Measurements from ENCODE around the gene NSUN6.

DNA sequence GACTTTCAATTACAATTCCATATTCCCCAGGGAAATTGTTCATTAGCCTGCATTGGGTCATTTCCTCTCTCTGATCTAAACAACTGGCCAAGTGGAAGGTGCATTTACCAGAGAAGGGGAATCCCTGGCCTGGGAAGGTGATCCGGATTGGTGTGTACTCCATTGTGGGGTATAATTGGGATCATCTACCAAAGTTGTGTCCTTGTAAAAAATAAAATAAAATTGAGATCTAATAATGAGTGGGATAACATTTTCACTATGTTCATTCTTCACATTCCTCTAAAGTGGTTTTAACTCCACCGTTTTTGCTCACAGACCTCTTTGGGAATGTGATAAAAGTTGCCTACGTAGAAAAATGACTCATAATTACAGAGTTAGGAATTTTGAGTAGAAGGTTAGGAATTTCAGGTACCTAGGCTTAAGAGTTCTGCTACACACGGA lies 30.6 kb upstream of the NSUN6 start:
- TF ChIP-seq, protein P1, sequence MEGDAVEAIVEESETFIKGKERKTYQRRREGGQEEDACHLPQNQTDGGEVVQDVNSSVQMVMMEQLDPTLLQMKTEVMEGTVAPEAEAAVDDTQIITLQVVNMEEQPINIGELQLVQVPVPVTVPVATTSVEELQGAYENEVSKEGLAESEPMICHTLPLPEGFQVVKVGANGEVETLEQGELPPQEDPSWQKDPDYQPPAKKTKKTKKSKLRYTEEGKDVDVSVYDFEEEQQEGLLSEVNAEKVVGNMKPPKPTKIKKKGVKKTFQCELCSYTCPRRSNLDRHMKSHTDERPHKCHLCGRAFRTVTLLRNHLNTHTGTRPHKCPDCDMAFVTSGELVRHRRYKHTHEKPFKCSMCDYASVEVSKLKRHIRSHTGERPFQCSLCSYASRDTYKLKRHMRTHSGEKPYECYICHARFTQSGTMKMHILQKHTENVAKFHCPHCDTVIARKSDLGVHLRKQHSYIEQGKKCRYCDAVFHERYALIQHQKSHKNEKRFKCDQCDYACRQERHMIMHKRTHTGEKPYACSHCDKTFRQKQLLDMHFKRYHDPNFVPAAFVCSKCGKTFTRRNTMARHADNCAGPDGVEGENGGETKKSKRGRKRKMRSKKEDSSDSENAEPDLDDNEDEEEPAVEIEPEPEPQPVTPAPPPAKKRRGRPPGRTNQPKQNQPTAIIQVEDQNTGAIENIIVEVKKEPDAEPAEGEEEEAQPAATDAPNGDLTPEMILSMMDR (conservative IDR thresholded peaks at IDR 0.05; ENCODE audit: low read depth, low read length) = no peak
- TF ChIP-seq EZH2 (IDR thresholded peaks at IDR 0.05; ENCODE audit: low read length, unreplicated experiment) (no peak), EZH2phosphoT487 (IDR thresholded peaks at IDR 0.05; ENCODE audit: borderline replicate concordance, low read length) (no peak)
